HG03571 (cell line): ENCODE data around the gene SMARCAD1.

Experiments used
- ATAC-seq: cut with Tn5 transposase; IDR thresholded peaks from one replicate; pipeline ENCODE4 v1.9.1; 2021; ENCODE audit not compliant: unreplicated experiment

Gene SMARCAD1, protein sequence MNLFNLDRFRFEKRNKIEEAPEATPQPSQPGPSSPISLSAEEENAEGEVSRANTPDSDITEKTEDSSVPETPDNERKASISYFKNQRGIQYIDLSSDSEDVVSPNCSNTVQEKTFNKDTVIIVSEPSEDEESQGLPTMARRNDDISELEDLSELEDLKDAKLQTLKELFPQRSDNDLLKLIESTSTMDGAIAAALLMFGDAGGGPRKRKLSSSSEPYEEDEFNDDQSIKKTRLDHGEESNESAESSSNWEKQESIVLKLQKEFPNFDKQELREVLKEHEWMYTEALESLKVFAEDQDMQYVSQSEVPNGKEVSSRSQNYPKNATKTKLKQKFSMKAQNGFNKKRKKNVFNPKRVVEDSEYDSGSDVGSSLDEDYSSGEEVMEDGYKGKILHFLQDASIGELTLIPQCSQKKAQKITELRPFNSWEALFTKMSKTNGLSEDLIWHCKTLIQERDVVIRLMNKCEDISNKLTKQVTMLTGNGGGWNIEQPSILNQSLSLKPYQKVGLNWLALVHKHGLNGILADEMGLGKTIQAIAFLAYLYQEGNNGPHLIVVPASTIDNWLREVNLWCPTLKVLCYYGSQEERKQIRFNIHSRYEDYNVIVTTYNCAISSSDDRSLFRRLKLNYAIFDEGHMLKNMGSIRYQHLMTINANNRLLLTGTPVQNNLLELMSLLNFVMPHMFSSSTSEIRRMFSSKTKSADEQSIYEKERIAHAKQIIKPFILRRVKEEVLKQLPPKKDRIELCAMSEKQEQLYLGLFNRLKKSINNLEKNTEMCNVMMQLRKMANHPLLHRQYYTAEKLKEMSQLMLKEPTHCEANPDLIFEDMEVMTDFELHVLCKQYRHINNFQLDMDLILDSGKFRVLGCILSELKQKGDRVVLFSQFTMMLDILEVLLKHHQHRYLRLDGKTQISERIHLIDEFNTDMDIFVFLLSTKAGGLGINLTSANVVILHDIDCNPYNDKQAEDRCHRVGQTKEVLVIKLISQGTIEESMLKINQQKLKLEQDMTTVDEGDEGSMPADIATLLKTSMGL

DNA sequence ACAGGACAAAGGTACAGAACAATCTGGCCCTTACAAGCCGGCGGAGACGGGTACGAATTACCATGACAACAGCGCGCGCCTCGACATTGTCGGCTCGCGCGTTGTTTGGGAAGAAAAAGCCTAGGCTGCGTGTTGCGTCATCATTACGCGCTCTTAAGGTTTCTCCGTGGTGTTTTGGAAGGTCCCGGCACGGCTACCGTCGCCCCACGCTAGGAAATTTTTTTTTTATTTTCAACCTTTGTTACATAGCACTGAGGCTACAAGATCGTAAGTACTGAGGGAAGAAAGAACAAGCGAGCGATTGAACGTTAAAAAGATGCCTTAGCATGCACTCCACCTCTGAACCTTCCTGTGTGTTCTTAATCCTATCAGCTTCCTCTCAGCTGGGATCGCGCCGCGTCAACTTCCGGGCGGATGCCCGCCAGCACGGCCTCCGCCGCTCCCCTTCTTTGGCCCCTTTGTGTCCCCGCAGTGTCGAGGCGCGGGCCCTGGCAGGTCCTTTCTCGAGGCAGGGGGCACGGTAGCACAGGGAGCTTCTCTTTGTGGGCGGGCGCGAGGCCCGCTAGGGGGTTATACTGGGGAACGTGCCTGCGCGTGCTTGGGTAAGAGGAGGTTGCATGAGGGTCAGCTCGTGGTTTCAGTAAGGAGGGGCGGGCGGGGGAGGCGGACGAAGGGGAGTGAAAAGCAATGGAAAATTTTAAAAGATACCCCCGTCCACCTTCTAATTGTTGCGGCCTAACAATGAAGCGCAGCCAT lies at the start of gene SMARCAD1:
Gene SMARCAD1, plus strand, starts transcription at position 397 of the 756 bp plus-strand sequence. CDS start 530 bp downstream, outside the sequence.
- ATAC-seq: peak; percentile 96

DNA sequence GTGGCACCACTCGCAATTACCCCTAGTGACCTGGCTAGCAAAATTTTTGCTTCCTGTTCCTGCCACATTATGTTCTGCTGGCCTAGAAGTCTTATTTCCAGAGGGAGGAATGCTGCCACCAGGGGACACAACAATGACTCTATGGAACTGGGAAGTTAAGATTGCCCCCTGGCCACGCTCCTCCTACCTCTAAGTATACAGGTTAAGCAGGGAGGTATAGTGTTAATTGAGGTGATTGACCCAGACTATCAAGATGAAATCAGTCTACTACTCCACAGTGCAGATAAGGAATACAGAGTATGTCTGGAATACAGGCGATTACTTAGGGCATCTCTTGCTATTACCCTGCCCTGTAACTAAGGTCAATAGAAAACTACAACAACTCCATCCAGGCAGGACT lies 48.8 kb upstream of the SMARCAD1 start:
- ATAC-seq: no peak

DNA sequence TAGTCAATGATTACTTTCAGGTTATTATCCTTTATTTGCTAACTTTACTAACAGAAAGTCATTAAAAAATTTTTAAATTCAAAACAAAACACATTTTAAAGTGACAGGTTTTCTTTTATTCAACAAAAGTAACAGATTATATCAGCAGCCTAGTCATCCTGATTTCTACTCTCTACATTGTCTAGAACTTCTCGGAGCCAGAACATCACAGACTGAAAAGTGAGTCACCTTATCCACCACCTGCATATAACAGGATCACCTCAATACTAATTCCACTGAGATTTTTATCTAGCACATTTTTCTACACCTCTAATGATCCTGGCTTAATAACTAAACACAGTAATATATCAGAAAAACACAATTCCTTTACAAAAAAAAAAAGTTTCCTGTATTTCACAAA lies 47.9 kb upstream of the SMARCAD1 start:
- no peak for ATAC-seq

DNA sequence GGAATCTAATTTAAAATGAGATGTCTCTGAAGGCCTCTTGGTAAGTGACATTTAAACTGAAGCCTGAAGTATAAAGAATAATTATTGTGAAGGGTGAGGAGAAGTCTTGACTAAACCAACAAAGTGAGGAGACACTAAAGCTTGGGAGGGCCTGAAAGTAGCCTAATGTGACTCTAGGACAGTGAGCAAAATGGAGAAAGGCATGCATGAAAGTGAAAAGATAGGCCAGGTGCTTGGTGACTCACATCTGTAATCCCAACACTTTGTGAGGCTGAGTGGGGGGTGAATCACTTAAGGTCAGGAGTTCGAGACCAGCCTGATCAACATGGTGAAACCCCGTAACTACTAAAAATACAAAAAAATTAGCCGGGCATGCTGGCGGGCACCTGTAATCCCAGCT lies 46.9 kb upstream of the SMARCAD1 start:
- ATAC-seq: no peak

DNA sequence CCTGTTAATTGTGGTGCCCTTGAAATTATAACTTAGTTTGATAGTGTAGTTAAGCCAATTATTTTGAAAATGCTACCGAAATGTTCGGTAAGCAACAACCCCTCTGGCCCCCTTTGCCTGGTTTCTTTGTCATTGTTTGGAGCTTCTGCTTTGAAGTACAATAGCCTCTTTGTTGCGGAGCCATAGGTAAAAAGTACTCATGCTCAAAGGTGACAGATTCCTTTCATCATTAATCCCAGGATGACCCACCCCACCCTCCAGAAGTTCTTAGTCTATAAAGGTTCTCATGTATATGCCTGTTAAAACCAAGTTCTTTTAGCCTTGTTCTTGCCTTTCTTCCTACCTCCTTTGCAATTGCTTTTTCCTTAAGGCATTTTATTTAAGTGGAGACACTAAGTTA lies 42.4 kb upstream of the SMARCAD1 start:
- ATAC-seq: no peak

DNA sequence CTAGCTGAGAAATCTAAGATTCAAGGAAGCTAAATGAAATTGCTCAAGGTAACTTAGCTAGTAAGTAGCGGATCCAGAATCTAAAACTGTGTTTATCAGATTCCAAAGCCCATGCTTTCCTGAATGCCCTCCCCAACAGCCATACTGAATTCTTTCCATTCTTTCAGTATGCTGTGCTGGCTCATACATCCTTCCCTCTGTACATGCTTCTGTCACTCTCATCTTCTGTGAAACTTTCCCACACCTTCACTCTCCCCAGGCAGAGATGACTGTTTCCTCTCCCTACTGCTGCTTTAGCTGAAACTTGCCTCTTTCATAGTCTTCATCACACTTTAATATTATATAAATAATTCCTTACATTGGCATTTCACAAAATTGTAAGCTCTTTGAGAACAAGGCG lies 39.3 kb upstream of the SMARCAD1 start:
- ATAC-seq: no peak

DNA sequence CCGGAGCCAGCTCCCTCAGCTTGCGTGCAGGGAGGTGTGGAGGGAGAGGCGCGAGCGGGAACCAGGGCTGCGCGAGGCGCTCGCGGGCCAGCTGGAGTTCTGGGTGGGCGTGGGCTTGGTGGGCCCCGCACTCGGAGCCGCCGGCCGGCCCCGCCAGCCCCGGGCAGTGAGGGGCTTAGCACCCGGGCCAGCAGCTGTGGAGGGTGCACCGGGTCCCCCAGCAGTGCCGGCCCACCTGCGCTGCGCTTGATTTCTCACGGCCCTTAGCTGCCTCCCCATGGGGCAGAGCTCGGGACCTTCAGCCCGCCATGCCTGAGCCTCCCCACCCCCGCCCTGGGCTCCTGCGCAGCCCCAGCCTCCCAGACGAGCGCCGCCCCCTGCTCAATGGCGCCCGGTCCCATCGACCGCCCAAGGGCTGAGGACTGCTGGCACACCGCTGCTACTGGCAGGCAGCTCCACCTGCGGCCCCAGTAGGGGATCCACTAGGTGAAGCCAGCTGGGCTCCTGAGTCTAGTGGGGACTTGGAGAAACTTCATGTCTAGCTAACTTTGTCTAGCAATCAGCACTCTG lies 37.8 kb upstream of the SMARCAD1 start:
- ATAC-seq: no peak

DNA sequence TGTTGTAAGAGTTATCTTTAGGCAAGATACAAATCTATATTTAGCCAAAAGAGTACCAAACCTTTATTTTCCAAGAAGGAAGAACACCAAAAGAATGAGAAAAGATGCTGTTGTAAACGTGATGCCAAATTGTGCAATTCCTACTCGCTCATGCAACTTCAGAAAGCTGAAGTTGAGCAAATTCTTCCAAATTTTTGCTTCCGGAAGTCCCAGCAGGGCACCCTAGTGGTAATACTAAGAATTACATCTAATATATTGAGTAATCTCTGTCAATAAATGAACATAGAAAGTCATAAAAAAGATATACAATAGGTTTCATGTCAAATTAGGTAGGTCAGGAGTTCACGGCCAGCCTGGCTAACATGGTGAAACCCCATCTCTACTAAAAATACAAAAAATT lies 36.0 kb upstream of the SMARCAD1 start:
- ATAC-seq: no peak

DNA sequence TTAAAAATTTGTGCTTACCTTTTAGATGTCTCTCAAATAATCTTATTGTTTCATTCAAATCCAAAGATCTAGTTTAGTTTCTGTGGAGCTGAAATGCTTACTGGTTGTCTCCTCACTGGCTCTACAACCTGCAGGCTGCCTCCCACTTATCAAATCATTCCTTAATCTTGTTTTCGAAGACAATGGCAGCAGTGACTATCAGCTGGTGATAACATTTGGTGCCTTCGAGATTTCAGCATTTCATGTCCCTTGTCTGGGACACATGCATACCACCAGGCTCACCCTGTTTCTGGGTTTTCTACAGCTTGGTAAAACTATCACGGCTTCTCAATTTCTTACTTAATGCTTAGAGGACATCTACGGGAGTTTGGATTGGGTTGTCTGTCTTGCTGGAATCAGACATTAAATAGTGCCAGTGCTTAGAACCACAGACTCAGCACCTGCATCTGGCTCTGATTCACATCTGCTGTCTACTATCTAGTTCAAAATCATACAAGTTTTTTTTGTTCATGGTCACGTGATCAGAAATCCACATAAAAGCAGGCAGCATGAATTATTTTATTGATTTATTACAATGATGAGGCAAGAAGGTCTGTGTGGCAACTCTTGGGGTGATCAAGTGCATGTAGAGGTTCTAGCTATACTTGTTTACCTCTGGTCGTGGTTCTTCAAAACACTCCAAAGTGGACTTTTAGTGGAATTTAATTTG lies 32.0 kb upstream of the SMARCAD1 start:
- ATAC-seq: no peak

DNA sequence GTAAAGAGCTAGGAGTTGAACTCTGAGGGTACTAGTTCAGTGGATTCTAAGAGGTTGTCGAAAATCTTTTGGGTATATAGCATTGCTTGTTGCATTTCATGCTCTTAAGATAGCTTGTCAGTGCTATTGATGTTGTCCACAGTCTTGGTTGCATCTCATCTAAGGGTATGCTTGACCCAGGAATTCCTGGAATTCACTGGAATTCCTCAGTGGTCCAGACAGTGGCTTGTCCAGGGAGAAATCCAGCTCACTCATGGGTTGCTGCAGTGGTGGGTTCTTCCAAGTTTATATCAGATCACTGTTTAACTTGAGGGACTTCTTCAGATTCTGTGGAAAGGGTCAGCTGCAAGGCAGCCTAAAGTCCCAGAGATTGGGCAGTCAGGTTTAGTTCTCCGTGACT lies 29.8 kb upstream of the SMARCAD1 start:
- ATAC-seq: no peak

DNA sequence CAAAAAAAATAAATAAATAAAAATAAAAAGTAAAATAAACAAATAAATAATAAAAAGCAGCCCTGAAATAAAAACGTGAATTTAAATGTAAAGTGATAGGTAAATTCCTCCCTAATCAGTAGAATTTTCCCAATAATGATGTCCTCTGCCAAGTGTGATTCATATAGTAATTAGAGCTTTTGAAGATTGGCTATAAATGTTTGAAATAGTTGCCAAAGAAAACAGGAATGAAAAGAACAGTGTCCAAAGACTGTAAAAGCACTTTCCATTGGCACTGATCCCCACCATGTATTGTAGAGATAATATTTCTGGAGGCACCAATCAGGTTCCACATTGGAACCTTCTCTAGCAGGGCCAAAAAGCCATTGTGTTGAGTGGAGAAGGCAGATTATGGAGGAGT lies 25.9 kb upstream of the SMARCAD1 start:
- ATAC-seq: no peak

DNA sequence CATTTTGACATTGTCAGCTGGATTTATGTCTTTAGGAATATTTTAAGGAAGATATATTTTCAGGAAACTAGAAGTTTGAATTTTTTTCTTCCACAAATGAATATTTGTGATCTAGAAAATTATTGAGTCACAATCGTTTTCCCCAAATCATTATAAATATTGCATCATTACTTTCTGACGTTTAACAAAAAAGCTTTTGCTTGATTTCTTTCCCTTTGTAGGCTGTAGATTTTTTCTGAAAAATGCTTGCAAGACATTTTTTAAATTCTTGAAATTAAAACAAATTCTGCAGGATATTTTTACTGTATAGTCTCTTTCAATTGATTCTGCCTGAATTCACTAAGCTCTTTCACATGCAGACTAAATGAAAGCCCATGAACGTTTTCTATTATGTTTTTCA lies 4.9 kb upstream of the SMARCAD1 start:
- ATAC-seq: no peak

DNA sequence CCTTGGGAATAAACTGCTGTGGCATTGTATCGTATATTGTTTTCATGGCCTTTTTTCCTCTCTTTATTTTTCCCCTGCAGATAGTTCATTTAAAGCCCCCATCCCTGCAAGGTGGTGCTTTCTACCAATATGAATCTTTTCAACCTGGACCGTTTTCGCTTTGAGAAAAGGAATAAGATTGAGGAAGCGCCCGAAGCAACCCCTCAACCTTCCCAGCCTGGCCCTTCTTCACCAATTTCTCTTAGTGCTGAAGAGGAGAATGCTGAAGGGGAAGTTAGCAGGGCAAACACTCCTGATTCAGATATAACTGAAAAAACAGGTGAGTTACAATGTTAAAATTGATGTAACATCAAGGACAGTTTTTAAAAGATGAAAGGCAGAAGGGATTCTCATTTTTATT lies 601 bp downstream of the SMARCAD1 start:
- ATAC-seq: no peak

DNA sequence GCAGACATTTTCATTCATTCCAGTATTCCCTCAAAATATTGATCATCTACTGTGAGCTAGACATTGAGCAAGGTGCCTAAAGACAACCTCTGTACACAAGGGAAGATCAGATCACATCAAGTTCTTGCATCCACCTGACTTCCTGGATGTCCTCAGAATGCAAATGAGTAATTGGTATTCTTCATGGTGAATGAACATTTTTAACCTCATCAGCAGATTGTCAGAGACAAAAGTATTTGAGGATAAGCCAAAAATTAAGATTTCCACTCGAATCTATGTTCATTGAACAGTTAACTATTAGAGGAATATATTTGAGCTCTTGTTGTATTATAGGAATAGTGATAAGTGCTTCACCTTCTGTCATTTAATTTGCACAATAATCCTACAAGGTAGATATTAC lies 1.3 kb downstream of the SMARCAD1 start:
- ATAC-seq: no peak

DNA sequence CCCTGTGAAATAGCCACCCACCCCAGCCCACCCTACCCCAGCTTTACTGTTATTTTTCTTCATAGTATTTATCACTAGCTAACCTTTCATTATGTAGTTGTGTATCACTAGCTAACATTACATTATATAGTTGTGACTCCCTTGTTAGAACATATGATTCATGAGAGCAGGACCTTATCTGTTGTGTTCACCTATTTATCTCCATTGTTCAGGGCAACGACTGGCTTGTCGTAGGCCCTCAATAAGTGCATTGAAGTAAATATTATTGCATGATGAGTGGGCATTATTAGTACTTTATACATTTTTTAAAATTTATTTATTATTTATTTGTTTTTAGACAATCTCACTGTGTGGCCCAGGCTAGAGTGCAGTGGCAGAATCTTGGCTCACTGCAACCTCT lies 4.2 kb downstream of the SMARCAD1 start:
- no peak for ATAC-seq

DNA sequence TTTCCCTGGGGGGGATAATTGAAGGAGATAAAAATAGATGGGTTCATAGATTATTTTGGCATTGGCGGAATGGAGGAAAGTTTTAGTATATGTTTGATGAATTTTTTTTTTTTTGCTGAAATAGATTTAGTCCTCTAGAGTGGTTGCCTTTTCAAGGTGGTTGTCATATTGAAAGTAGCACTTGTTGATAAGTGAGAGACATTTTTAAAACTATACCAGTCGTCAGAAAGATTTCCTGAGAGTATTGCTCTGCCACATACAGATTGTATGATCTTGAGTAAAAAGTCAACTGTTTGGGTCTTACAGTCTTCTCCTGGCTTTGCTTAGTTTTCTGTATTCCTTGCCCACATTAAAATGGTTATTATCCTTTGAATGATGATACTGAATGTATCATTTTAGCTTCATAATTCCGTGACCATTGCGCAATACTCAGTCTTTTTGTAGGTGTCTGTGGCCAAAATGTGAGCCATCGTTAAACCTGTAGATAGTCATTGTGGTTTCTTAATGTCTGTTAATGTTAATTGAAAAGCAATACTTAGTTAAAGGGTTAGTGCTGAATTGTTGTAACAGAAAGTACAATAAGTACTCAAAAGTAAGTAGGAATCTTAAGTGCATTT lies 7.1 kb downstream of the SMARCAD1 start:
- ATAC-seq: no peak

DNA sequence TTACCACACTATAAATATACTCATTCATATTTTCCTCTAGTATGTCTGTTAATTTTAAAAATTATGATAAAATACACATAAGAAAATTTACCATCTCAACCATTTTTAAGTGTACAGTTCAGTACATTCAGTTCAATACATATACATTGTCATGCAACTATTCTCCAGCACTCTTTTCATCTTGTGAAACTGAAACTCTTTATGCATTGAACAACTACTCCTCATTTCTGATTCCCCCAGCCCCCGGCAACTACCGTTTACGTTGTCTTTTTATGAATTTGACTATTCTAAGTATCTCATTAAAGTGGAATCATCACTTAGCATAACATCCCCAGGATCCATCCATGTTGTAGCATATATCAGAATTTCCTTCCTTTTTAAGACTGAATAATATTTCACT lies 8.7 kb downstream of the SMARCAD1 start:
- ATAC-seq: no peak

DNA sequence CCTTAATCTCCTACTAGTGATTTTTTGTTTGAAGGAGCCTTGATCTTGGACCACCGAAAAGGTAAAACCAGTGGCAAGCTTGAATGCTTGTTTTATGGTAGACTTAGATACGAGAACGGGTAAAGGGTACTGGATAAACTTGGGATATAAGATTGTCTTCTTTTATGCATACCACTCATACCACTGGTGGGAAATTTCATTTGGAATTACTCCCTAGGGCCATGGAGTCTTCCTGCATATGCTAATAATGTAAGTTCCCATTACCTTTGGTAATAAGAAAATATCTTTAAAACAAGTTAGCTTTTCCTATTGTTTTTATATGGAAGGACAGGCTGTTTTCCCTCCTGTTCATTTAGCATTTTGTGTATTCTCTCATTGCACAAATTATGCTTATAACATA lies 11.7 kb downstream of the SMARCAD1 start:
- ATAC-seq: no peak

DNA sequence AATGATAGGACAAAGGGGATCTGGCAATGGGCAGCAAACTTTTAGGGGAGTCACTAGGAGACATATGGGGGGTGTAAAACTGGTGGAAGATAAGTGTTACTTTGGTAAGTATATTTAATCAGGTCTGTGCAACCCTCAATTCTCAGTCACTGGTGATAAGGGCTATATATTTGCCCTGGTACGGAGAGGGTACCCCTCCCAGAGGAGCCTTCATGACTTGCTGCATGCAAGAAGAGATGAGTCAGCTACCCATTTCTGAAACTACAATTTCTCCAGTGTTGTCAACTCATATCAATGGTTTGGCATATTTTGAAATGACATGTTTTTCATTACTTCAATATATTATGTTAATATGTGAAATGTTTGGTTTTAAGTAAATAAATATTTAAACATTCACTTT lies 14.3 kb downstream of the SMARCAD1 start:
- no peak for ATAC-seq

DNA sequence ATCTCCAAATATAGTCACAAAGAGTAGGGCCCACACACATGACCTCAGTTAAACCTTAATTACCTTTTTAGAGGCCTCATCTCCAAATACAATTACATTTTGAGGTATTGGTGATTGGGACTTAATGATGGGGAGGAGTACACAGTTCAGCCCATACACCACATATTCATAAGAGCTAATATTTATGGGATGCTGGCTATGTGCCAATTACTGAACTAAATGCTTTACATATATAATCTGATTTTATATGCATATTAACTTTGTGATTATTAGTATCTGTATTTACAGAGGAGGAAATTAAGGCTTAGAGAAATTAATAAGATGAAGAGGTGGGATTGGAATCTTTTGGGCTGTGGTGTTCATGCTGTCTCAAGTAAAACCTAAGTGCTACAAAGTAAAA lies 17.8 kb downstream of the SMARCAD1 start:
- no peak for ATAC-seq
